ENCODE results near the gene ABCC1.

The ABCC1 gene

DNA sequence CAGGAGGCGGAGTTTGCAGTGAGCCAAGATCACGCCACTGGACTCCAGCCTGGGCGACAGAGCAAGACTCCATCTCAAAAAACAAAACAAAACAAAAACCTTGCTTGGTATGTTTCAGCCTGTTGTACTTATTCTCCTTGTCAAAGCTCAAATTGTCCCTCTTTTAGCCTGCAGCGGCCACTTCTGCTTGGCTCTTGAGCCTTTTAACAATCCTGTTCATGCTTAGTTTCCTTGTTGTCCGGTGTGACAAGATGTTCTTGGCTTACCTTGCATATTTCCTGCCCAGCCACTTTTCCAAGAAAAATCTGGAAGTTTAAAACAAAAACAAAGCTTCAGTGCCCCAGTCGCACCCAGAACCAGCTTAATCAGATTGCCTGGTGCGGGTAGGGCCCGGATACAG, 81.0 kb downstream of the ABCC1 start:
- no peak overlapping the region for H3K27ac ChIP-seq
- peaks cover 17% of the 10 kb centered on the region for H3K36me3 ChIP-seq
- H3K4me3 ChIP-seq (ENCODE audit: low read depth in 1 of 2, low read length in 1 of 2): no peak overlapping the region
- TF ChIP-seq, protein P1, sequence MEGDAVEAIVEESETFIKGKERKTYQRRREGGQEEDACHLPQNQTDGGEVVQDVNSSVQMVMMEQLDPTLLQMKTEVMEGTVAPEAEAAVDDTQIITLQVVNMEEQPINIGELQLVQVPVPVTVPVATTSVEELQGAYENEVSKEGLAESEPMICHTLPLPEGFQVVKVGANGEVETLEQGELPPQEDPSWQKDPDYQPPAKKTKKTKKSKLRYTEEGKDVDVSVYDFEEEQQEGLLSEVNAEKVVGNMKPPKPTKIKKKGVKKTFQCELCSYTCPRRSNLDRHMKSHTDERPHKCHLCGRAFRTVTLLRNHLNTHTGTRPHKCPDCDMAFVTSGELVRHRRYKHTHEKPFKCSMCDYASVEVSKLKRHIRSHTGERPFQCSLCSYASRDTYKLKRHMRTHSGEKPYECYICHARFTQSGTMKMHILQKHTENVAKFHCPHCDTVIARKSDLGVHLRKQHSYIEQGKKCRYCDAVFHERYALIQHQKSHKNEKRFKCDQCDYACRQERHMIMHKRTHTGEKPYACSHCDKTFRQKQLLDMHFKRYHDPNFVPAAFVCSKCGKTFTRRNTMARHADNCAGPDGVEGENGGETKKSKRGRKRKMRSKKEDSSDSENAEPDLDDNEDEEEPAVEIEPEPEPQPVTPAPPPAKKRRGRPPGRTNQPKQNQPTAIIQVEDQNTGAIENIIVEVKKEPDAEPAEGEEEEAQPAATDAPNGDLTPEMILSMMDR (IDR thresholded peaks at IDR 0.05): no peak
- no peaks in the 10 kb centered on the region for H3K4me1 ChIP-seq (ENCODE audit: control insufficient read depth in 1 of 2, insufficient read depth in 1 of 2, low read depth in 1 of 2, low read length in 1 of 2)
- no peaks in the 10 kb centered on the region for H3K9me3 ChIP-seq
- no peaks in the 10 kb centered on the region for H3K27me3 ChIP-seq

DNA sequence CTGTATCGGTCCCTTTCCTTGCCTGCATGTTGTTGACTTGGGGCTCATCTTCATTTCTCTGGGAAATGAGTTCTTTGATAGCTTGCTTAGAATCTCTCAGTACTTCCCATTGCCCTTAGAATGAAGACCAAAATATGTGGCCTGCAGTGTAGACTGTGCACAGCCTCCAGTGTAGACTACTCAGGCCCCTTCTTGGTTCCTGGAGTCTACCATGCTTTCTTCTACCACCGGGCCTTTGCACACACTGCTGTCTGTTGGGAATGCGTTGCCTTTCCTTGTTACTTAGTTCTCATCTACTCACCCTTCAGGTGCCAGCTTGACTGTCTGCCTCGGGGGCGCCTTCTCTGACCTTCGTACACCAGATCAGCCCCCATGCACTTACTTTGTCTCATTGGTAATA, 82.0 kb downstream of the ABCC1 start:
- Histone ChIP-seq H3K36me3 (peaks cover 24% of the 10 kb centered on the region), H3K4me3 (ENCODE audit: low read depth in 1 of 2, low read length in 1 of 2) (no peak overlapping the region), H3K4me1 (ENCODE audit: control insufficient read depth in 1 of 2, insufficient read depth in 1 of 2, low read depth in 1 of 2, low read length in 1 of 2) (no peaks in the 10 kb centered on the region), H3K27ac (no peak overlapping the region), H3K27me3 (no peaks in the 10 kb centered on the region), H3K9me3 (no peaks in the 10 kb centered on the region)
- TF ChIP-seq, protein P1 (IDR thresholded peaks at IDR 0.05): no peak

DNA sequence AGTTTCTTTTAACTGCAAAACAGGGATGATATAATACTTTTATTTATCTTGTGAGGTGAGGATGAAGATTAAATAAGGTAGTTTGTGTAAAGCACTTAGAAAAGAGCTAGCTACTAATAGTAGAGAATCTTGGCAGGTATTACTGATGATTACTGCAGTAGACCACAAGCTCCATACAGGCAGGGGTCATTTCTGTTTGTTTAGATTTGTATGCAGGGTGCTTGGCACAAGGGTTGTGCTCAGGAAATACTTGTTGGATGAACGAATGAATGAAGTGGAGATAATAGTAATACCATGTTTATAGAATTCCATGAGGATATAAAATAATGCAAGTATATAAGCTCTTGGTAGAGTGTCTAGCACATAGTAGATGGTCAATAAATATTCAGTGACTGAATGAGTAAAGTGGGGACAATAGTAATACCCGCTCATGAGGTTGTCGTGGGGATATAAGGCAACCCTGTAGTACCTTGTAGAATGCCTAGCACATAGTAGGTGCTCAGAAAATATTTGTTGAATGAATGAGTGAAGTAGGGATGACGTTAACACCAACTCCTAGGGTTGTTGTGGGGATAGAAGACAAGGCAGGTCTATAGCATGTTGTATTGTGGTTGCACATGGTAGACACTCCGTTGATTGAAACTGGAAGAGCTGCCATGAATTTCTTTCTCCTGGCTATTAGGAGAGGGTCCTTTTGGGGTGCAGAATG, 83.0 kb downstream of the ABCC1 start:
- no peak overlapping the region for H3K27ac ChIP-seq
- H3K36me3 ChIP-seq: peaks cover 35% of the 10 kb centered on the region
- no peaks in the 10 kb centered on the region for H3K9me3 ChIP-seq
- TF ChIP-seq, protein P1 (IDR thresholded peaks at IDR 0.05): no peak
- no peaks in the 10 kb centered on the region for H3K4me1 ChIP-seq (ENCODE audit: control insufficient read depth in 1 of 2, insufficient read depth in 1 of 2, low read depth in 1 of 2, low read length in 1 of 2)
- H3K27me3 ChIP-seq: no peaks in the 10 kb centered on the region
- H3K4me3 ChIP-seq (ENCODE audit: low read depth in 1 of 2, low read length in 1 of 2): no peak overlapping the region

DNA sequence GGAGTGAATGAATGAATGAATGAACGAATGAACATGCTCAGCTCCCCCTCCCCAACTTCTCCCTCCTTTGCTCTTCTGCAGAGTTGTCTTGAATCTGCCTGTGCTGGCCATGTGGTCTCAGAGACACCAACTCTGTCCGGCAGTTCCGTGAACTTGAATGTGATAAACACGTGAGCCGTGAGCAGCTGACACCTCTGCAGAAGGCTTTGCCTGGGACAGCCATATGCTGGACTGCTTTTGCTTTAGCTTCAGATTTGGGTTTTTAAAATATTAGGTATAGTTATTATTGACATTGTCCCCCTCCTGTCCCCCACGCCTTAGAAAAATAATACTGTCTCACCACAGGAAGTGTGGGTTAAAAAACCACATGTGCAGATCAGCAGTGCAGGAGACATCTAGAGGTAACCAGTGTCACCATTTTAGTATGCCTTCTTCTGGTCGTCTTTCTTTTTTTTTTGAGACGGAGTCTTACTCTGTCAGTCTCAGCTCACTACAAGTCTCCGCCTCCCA, 83.8 kb downstream of the ABCC1 start:
- no peak overlapping the region for H3K4me3 ChIP-seq (ENCODE audit: low read depth in 1 of 2, low read length in 1 of 2)
- H3K27ac ChIP-seq: no peak overlapping the region
- no peaks in the 10 kb centered on the region for H3K9me3 ChIP-seq
- TF ChIP-seq, protein P1 (IDR thresholded peaks at IDR 0.05): no peak
- H3K36me3 ChIP-seq: peaks cover 40% of the 10 kb centered on the region
- no peaks in the 10 kb centered on the region for H3K4me1 ChIP-seq (ENCODE audit: control insufficient read depth in 1 of 2, insufficient read depth in 1 of 2, low read depth in 1 of 2, low read length in 1 of 2)
- no peaks in the 10 kb centered on the region for H3K27me3 ChIP-seq

DNA sequence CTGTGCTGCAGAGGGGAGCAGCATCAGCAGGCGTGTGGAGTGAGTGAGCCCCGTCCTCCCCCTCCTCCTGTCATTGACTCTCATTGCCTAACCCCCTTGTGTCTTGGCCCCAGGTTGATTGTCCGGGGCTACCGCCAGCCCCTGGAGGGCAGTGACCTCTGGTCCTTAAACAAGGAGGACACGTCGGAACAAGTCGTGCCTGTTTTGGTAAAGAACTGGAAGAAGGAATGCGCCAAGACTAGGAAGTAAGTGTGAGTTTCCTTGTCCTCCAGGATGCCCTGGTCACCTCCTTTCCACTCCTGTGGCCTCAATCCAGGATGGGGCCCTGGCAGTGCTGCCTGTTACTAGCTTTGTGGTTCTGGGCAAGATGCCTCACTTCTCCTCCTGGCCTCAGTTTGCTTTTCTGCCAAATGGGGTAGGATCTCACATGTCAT, 87.0 kb downstream of the ABCC1 start:
- H3K4me1 ChIP-seq (ENCODE audit: control insufficient read depth in 1 of 2, insufficient read depth in 1 of 2, low read depth in 1 of 2, low read length in 1 of 2): no peaks in the 10 kb centered on the region
- TF ChIP-seq, protein P1 (IDR thresholded peaks at IDR 0.05): no peak
- H3K27me3 ChIP-seq: no peaks in the 10 kb centered on the region
- H3K4me3 ChIP-seq (ENCODE audit: low read depth in 1 of 2, low read length in 1 of 2): no peak overlapping the region
- no peak overlapping the region for H3K27ac ChIP-seq
- no peaks in the 10 kb centered on the region for H3K9me3 ChIP-seq
- H3K36me3 ChIP-seq: peaks cover 47% of the 10 kb centered on the region
